Keratinocyte (primary cell): ENCODE measurements around the gene CEPT1. TPM values are rescaled to one million over a fixed set of nuclear protein-coding genes. Genes with fewer than 3 reads are reported as not detected.
A peak's percentile ranks its signal among the peaks of the same experiment; 100 is the strongest.

Source experiments
- DNase-seq: peaks from one replicate; pipeline ENCODE4 v3.0.0-alpha.2; 2011; ENCODE audit warnings: low read depth, missing footprints, low spot score
- FAIRE-seq: peaks from 2 replicates; lab custom pipeline; 2011; peaks lifted over from hg19 to GRCh38; lab: Jason Lieb, UNC
- H2AFZ ChIP-seq: 2 replicates; pipeline ENCODE4 v1.6.0; 2012; ENCODE audit warnings: low read length, control low read depth, inconsistent platforms; ENCODE audit not compliant: control insufficient read depth
- H3K27ac ChIP-seq: 2 replicates; pipeline ENCODE4 v1.5.1; 2011; ENCODE audit warnings: low read length; ENCODE audit not compliant: control insufficient read depth, insufficient read depth
- H3K27me3 ChIP-seq: 3 replicates; pipeline ENCODE4 v1.6.0; 2011; ENCODE audit warnings: low read length; ENCODE audit not compliant: control insufficient read depth, insufficient read depth; ENCODE audit errors: extremely low read depth
- H3K36me3 ChIP-seq, 2 experiments: 2 replicates in 1 of 2; 3 replicates in 1 of 2; pipeline ENCODE4 v1.5.1; 2011; ENCODE audit warnings: low read length in 2 of 2, mild to moderate bottlenecking in 1 of 2; ENCODE audit not compliant: control insufficient read depth in 2 of 2, insufficient read depth in 2 of 2; ENCODE audit errors: extremely low read depth in 1 of 2
- H3K4me1 ChIP-seq: 3 replicates; pipeline ENCODE4 v1.5.1; 2011; ENCODE audit warnings: low read length; ENCODE audit not compliant: control insufficient read depth, insufficient read depth; ENCODE audit errors: extremely low read depth
- H3K4me2 ChIP-seq: 3 replicates; pipeline ENCODE4 v1.6.0; 2011; ENCODE audit warnings: low read depth, low read length; ENCODE audit not compliant: control insufficient read depth, insufficient read depth; ENCODE audit errors: extremely low read depth
- H3K4me3 ChIP-seq, 3 experiments: fragments of 200-600 bp in 1 of 3; sonication (generic) in 1 of 3; 2 replicates in 2 of 3; 3 replicates in 1 of 3; pipeline ENCODE4 v1.5.1; 2011 to 2016; ENCODE audit warnings: low read length in 3 of 3, mild to moderate bottlenecking in 3 of 3, control low read depth in 2 of 3, inconsistent platforms in 1 of 3, low read depth in 1 of 3, mixed read lengths in 1 of 3, mixed run types in 1 of 3, moderate library complexity in 1 of 3; ENCODE audit not compliant: control insufficient read depth in 2 of 3, insufficient read depth in 2 of 3; ENCODE audit errors: extremely low read depth in 1 of 3
- H3K79me2 ChIP-seq: 2 replicates; pipeline ENCODE4 v1.6.0; 2012; ENCODE audit warnings: low read length; ENCODE audit not compliant: control insufficient read depth, insufficient read depth
- H3K9ac ChIP-seq: 3 replicates; pipeline ENCODE4 v1.6.0; 2011; ENCODE audit warnings: low read length; ENCODE audit not compliant: control insufficient read depth, insufficient read depth; ENCODE audit errors: extremely low read depth
- H3K9me1 ChIP-seq: 3 replicates; pipeline ENCODE4 v1.6.0; 2011; ENCODE audit warnings: low read length; ENCODE audit not compliant: control insufficient read depth, insufficient read depth; ENCODE audit errors: extremely low read depth
- H3K9me3 ChIP-seq: 2 replicates; pipeline ENCODE4 v1.5.1; 2012; ENCODE audit warnings: low read depth, low read length; ENCODE audit not compliant: control insufficient read depth
- H4K20me1 ChIP-seq: 3 replicates; pipeline ENCODE4 v1.6.0; 2011; ENCODE audit warnings: low read length; ENCODE audit not compliant: control insufficient read depth, insufficient read depth; ENCODE audit errors: extremely low read depth
- EZH2 ChIP-seq: IDR thresholded peaks from one replicate; pipeline ENCODE4 v1.6.1; 2012; ENCODE audit warnings: inconsistent platforms, mild to moderate bottlenecking, low read length, moderate library complexity
- dilution Hi-C: fragments of 300-500 bp; cut with MboI; formaldehyde crosslinking; loops from one replicate; pipeline ENCODE4 v1.7.0; 2020; ENCODE audit warnings: low sequenced_read_pairs; ENCODE audit not compliant: extremely low pct_ligation_motif_present
- polyA plus RNA-seq, 5 experiments: library from polyadenylated mRNA; depleted of rRNA in 3 of 5; stranded (reverse) in 3 of 5; stranded (forward) in 1 of 5; unstranded in 1 of 5; fragments of >200 nt; gene quantifications; 1 replicate in 1 of 5; 2 replicates in 3 of 5; 3 replicates in 1 of 5; pipeline versions ENCODE4 v1.2.1 to v1.2.3, GENCODE V29; 2011 to 2012; ENCODE audit warnings: missing spikeins in 2 of 5, low read depth in 1 of 5, low replicate concordance in 1 of 5
- TF ChIP-seq, protein P1 (sequence below), 3 experiments: IDR thresholded peaks in 1 of 3; conservative IDR thresholded peaks in 1 of 3; optimal IDR thresholded peaks in 1 of 3; 2 replicates in 2 of 3; 3 replicates in 1 of 3; pipeline versions ENCODE3 to v1.5.1; 2011; ENCODE audit warnings: low read length in 3 of 3, mild to moderate bottlenecking in 3 of 3, moderate library complexity in 2 of 3, control low read depth in 1 of 3, inconsistent platforms in 1 of 3; ENCODE audit not compliant: insufficient read depth in 2 of 3; ENCODE audit errors: extremely low read depth in 1 of 3

CEPT1 gene
- polyA plus RNA-seq, 1 donor (not counting 4 experiments of a cell fraction or from before 2014, with no cell fraction given), result 65.2 TPM

DNA sequence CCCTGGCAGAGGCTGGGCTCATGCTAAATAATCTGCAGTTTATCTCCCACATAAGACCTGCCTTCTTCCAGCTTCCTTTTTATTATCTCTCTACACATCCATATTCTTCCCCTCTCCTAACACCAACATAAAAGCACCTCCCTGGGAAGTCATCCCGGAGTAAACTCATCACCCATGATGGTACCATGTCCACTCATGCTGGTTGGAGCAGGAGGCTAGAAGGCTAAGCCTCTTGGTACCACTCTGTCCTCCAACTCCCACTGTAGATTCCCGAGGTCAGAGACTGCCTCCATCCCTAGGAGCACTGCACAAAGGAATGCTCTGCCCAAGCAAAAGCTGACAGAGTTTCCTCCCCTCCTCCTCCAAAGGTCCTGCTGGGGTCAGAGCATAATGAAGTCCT is 56.2 kb downstream of the CEPT1 start:
- dilution Hi-C loops, result no loop called here
- peaks cover 33% of the 10 kb centered on the region for H3K4me1 ChIP-seq
- no peak overlapping the region for H3K4me3 ChIP-seq
- H2AFZ ChIP-seq, result no peak overlapping the region
- no peaks in the 10 kb centered on the region for H3K9me3 ChIP-seq
- H3K9me1 ChIP-seq, result no peaks in the 10 kb centered on the region
- H3K27me3 ChIP-seq, result no peaks in the 10 kb centered on the region
- no peaks in the 10 kb centered on the region for H3K79me2 ChIP-seq
- TF ChIP-seq, protein P1, sequence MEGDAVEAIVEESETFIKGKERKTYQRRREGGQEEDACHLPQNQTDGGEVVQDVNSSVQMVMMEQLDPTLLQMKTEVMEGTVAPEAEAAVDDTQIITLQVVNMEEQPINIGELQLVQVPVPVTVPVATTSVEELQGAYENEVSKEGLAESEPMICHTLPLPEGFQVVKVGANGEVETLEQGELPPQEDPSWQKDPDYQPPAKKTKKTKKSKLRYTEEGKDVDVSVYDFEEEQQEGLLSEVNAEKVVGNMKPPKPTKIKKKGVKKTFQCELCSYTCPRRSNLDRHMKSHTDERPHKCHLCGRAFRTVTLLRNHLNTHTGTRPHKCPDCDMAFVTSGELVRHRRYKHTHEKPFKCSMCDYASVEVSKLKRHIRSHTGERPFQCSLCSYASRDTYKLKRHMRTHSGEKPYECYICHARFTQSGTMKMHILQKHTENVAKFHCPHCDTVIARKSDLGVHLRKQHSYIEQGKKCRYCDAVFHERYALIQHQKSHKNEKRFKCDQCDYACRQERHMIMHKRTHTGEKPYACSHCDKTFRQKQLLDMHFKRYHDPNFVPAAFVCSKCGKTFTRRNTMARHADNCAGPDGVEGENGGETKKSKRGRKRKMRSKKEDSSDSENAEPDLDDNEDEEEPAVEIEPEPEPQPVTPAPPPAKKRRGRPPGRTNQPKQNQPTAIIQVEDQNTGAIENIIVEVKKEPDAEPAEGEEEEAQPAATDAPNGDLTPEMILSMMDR (optimal IDR thresholded peaks at IDR 0.05 in 1 of 3, IDR thresholded peaks at IDR 0.05 in 1 of 3, conservative IDR thresholded peaks at IDR 0.05 in 1 of 3; ENCODE audit: extremely low read depth in 1 of 3, insufficient read depth in 2 of 3, low read length in 3 of 3), result no peak
- TF ChIP-seq EZH2, result no peak
- FAIRE-seq, result no peak
- no peaks in the 10 kb centered on the region for H4K20me1 ChIP-seq
- DNase-seq, result no peak
- H3K36me3 ChIP-seq, result peaks cover 2% of the 10 kb centered on the region in 2 experiments
- no peak overlapping the region for H3K9ac ChIP-seq
- H3K27ac ChIP-seq, result no peak overlapping the region
- H3K4me2 ChIP-seq, result no peak overlapping the region

DNA sequence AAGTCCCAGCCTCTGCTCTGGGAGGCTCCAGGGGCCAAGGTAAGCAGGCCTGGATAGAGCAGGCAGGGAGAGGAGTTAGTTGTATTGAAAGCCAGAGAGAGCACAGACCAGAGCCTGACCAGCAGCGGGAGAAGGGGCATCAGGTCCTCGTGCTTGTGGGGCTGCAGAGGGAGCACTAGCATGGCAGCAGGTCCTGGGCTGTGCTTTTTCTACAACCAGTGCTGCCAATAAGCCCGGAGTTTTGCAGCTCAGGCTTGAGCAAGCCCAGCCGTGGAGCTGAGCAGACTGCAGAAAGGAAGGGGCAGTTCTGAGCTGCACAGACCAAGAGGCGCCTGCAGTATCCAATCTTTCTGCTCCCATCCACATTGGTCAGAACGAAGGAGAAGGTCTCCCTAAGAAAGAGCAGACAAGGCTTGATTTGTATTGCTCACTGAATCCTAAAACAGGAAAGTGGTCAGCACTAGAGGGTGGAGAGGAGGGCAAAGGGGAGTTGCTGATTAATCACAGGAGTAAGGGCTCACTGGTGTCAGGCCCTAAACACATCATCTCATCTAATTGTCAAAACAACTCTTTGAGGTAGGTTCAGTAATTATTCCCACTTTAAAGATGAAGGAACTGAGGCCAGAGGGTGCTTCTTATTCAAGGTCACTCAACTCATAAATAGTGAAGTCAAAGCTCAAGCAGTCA is 57.7 kb downstream of the CEPT1 start:
- Histone ChIP-seq H4K20me1 (no peaks in the 10 kb centered on the region), H3K27me3 (no peaks in the 10 kb centered on the region), H3K9ac (no peak overlapping the region), H3K9me1 (no peaks in the 10 kb centered on the region), H3K27ac (no peak overlapping the region), H3K79me2 (no peaks in the 10 kb centered on the region), H3K4me2 (no peak overlapping the region), H3K4me1 (peaks cover 31% of the 10 kb centered on the region), H3K4me3 (no peak overlapping the region), H2AFZ (no peak overlapping the region), H3K36me3 (peaks cover 2% of the 10 kb centered on the region in 2 experiments), H3K9me3 (no peaks in the 10 kb centered on the region)
- dilution Hi-C loops, result no loop called here
- TF ChIP-seq EZH2, result no peak
- TF ChIP-seq, protein P1 (optimal IDR thresholded peaks at IDR 0.05 in 1 of 3, IDR thresholded peaks at IDR 0.05 in 1 of 3, conservative IDR thresholded peaks at IDR 0.05 in 1 of 3; ENCODE audit: extremely low read depth in 1 of 3, insufficient read depth in 2 of 3, low read length in 3 of 3), result peak; percentile 20 to 56 (median 28)
- FAIRE-seq (no peak), DNase-seq (no peak)
